ENCODE data around the gene COL1A2. TPM values are rescaled to one million over a fixed set of nuclear protein-coding genes. Genes with fewer than 3 reads are reported as not detected.

Gene COL1A2
- total and polyA plus RNA-seq, 2 donors from 2014 or later: 51.4 to 149 TPM

DNA sequence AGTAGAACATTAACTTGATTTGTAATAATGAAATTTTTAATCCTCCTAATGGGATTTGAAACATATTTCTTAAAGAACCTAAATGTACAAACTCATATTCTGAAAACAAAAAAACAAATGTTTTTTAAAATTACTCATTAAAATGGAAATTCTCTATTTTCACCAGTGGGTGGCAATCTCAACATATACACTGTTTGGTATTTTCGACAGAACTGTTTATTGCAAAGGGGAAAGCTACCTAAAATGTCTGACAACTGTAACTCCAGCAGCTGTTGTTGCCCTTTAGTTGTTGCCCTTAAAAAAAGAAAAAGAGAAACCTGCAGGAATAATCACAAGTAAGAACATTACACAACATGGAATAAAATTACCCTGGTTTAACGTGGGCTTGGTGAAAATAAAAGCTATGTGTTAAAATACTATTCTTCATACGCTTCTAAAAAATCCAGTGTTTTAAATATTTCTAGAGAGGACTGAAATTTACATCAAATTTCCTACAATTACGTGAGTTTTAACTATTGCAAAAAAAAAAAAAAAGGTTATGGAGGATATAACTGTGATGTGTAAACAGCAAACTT lies 54.5 kb downstream of the COL1A2 start:
- no peak overlapping the region for H3K4me3 ChIP-seq (ENCODE audit: low read length in 3 of 3)
- peaks cover 0 to 2% (median 0%) of the 10 kb centered on the region in 3 donors for H3K4me1 ChIP-seq (ENCODE audit: control insufficient read depth in 2 of 3, insufficient read depth in 2 of 3, low read depth in 1 of 3, low read length in 3 of 3)
- H3K9me3 ChIP-seq (ENCODE audit: control insufficient read depth in 2 of 3, insufficient read depth in 1 of 3, low read length in 3 of 3): no peaks in the 10 kb centered on the region
- intact Hi-C loops (cut with DNase I): no loop called here
- H3K9ac ChIP-seq (ENCODE audit: low read length in 3 of 3): no peak overlapping the region
- no peaks in the 10 kb centered on the region for H3K36me3 ChIP-seq (ENCODE audit: control insufficient read depth in 2 of 3, insufficient read depth in 3 of 3, low read length in 3 of 3)
- DNase-seq (peak in 2 of 5 donors; percentile 66 to 73), FAIRE-seq (peak; percentile 97)
- no peak overlapping the region for H3K27ac ChIP-seq (ENCODE audit: low read depth in 2 of 2, low read length in 2 of 2)
- no peaks in the 10 kb centered on the region for H3K27me3 ChIP-seq (ENCODE audit: control insufficient read depth, insufficient read depth, low read length)
- TF ChIP-seq, protein P1, sequence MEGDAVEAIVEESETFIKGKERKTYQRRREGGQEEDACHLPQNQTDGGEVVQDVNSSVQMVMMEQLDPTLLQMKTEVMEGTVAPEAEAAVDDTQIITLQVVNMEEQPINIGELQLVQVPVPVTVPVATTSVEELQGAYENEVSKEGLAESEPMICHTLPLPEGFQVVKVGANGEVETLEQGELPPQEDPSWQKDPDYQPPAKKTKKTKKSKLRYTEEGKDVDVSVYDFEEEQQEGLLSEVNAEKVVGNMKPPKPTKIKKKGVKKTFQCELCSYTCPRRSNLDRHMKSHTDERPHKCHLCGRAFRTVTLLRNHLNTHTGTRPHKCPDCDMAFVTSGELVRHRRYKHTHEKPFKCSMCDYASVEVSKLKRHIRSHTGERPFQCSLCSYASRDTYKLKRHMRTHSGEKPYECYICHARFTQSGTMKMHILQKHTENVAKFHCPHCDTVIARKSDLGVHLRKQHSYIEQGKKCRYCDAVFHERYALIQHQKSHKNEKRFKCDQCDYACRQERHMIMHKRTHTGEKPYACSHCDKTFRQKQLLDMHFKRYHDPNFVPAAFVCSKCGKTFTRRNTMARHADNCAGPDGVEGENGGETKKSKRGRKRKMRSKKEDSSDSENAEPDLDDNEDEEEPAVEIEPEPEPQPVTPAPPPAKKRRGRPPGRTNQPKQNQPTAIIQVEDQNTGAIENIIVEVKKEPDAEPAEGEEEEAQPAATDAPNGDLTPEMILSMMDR (IDR thresholded peaks at IDR 0.05; ENCODE audit: borderline replicate concordance, extremely low read depth, insufficient read depth): peak; percentile 54

DNA sequence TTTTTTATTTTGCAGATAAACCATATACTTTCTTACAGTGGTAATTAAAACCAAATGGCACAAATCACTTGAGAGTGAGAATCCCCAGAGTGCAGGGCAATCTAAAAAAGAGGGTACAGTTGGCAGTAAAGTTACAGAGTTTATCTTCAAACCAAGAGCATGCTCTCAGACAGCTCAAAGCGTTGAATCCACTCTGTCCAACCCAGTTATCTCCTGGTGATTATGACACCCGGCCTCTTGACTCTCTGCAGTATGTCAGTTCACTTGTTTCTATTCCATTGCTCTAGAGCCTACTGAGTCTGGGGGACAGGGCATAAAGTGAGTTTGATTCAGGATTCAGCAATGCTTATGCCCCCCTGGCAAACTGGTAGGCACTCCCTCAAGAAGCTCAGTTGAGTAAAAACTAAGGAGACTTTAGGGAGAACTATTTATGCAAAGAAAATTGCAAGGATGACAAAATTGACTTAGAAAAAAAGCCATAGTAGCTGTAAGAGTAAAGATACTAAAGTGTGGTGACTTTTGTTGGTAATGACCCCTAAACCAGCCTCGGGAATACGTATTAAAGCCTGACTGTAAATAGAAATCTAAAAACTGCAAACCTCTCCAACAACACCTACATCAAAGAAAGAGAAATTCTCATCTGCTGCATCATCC lies 55.5 kb downstream of the COL1A2 start:
- intact Hi-C loops (cut with DNase I): no loop called here

DNA sequence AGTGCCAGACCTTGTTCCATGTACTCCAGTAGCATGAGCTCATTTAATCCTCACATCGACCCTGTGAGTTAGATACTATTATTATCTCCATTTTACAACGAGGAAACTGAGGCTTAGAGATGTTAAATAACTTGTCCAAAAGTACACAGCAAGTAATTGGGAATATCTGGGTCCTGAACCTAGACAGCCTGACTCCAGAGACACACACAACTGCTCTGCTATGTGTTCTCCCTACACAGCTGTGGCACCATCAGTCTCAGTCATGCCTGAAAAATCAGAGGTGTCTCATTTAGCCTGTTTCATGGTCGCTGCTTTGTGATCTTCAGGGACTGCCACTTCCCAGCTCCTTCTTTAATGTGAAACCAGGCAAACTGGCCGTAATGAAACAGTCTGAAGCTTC lies 56.5 kb downstream of the COL1A2 start:
- TF ChIP-seq, protein P1 (IDR thresholded peaks at IDR 0.05; ENCODE audit: borderline replicate concordance, extremely low read depth, insufficient read depth): no peak
- intact Hi-C loops (cut with DNase I): no loop called here
- FAIRE-seq: no peak

More for the DNA sequence above, 55.5 kb downstream of the COL1A2 start:
- FAIRE-seq: no peak
- DNase-seq: no peak
- no peak overlapping the region for H3K9ac ChIP-seq (ENCODE audit: low read length in 3 of 3)
- TF ChIP-seq, protein P1 (IDR thresholded peaks at IDR 0.05; ENCODE audit: borderline replicate concordance, extremely low read depth, insufficient read depth): no peak
- no peaks in the 10 kb centered on the region for H3K9me3 ChIP-seq (ENCODE audit: control insufficient read depth in 2 of 3, insufficient read depth in 1 of 3, low read length in 3 of 3)
- H3K4me3 ChIP-seq (ENCODE audit: low read length in 3 of 3): no peak overlapping the region
- no peaks in the 10 kb centered on the region for H3K27me3 ChIP-seq (ENCODE audit: control insufficient read depth, insufficient read depth, low read length)
- H3K4me1 ChIP-seq (ENCODE audit: control insufficient read depth in 2 of 3, insufficient read depth in 2 of 3, low read depth in 1 of 3, low read length in 3 of 3): peaks cover 0 to 2% (median 0%) of the 10 kb centered on the region in 3 donors
- H3K27ac ChIP-seq (ENCODE audit: low read depth in 2 of 2, low read length in 2 of 2): no peak overlapping the region
- H3K36me3 ChIP-seq (ENCODE audit: control insufficient read depth in 2 of 3, insufficient read depth in 3 of 3, low read length in 3 of 3): no peaks in the 10 kb centered on the region

More for the DNA sequence above, 56.5 kb downstream of the COL1A2 start:
- DNase-seq: peak in 4 of 5 donors; percentile 29 to 68 (median 58)
- H3K9me3 ChIP-seq (ENCODE audit: control insufficient read depth in 2 of 3, insufficient read depth in 1 of 3, low read length in 3 of 3): no peaks in the 10 kb centered on the region
- H3K36me3 ChIP-seq (ENCODE audit: control insufficient read depth in 2 of 3, insufficient read depth in 3 of 3, low read length in 3 of 3): no peaks in the 10 kb centered on the region
- H3K4me3 ChIP-seq (ENCODE audit: low read length in 3 of 3): no peak overlapping the region
- no peak overlapping the region for H3K9ac ChIP-seq (ENCODE audit: low read length in 3 of 3)
- H3K27me3 ChIP-seq (ENCODE audit: control insufficient read depth, insufficient read depth, low read length): no peaks in the 10 kb centered on the region
- no peak overlapping the region for H3K27ac ChIP-seq (ENCODE audit: low read depth in 2 of 2, low read length in 2 of 2)
- H3K4me1 ChIP-seq (ENCODE audit: control insufficient read depth in 2 of 3, insufficient read depth in 2 of 3, low read depth in 1 of 3, low read length in 3 of 3): peaks cover 0 to 2% (median 0%) of the 10 kb centered on the region in 3 donors

All from kidney (tissue), 14 donors.